ENCODE results near the gene TOR3A.
A peak's percentile ranks its signal among the peaks of the same experiment; 100 is the strongest.

Gene TOR3A

GRCh38 chr1:179077396-179077795, 4.5 kb upstream of the TOR3A start:
- no peak for DNase-seq

- DNase-seq, result no peak
Measured at GRCh38 chr1:179079113-179079761, 2.6 kb upstream of the TOR3A start.

DNA sequence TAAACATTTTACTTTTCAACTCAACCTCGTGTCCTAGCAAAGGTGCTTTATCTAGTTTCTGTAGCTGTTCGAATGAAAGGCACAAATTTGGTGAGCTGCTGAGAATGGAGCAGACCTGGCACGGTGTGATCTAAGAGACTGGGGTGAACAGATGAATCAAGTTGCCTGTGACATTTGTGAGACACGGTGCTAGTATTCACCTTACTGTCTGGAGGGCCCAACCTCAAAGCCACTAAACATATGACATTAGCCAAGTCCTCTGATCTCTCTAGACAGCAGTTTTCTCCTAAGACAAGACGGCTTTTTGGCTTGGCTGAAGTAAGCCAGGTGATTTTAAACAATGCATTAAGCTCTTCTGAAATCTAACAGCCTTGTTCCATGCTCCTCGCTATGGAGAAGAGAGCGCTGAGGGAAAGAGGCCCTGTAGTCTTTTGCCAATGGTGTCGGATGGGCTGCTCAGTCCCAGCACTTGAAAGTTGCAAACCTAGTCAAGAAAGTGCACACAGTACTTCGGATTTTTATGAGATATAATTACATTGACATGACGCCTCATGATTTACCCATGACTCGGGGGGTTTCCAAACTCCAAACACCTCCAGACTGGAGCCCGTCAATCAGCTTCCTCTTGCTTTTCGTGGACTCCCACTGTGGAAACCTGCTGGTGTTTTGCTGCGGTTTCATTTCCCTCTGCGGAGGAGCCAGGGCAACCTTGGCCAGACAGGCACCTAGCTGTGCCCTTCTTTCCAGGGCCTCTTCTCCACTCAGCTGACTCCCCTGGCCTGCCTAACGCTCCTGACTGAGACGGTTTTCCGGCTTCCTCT, 794 bp upstream of the TOR3A start:
- DNase-seq, result no peak

DNA sequence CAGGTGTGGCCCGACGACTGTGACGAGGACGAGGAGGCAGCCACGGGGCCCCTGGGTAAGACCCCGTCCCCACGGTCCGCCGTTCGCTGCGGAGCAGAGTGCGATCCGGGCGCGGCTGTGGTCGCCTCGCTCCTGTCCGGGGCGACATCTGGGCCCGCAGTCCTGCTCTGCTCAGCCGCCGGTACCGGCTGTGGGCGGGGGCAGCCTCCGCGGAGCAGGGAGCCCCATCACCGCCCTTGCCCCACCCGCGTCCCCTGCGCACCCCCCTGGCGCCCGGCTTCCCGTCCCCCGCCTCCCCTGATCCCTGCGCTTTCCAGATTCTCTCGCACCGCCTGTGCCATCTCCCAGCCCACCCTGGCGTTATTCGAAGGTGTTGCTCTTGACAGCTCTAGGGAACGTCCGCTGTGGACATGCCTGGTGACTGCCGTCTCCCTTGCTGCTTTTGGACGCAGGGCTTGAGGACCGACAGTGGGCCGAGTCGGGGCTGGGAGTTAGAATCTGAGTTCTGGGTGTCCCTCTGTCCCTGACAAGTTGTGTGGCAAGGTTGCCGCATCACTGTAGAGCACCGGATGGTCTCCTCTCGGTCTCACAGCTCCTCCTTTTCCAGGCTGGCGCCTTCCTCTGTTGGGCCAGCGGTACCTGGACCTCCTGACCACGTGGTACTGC, 596 bp downstream of the TOR3A start:
- peak; percentile 70 for DNase-seq

DNA sequence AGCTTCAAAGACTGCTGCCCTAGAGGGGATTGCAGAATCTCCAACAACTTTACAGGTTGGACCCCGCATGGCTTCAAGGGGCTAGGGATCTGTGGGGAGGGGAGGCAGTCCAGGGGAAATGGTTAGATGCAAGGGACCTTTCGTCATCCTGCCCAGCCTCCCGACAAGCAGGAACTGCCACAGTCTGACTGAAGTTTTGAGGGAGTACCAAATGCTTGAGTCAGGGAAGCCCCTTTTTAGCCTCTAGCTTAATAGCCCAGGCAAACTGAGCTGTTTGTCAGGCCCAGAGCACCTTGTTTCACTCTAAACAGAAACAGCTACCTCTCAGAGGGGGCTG, 1.1 kb downstream of the TOR3A start:
- DNase-seq, result peak; percentile 65

DNA sequence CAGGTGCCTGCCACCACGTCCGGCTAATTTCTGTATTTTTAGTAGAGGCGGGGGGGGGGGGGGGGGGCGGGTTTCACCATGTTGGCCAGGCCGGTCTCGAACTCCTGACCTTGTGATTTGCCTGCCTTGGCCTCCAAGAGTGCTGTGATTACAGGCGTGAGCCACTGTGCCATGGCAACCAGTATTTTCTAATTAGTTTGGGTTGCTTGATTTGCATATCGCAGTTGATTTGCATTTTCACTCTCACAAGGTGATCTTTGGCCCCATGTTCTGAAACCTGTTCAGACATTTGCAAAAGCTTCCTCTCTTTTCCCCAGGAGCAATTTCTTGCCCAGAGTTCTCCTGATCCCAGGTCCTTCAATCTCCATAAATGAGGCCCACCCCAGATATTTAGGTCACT, 1.7 kb downstream of the TOR3A start:
- DNase-seq, result no peak

DNA sequence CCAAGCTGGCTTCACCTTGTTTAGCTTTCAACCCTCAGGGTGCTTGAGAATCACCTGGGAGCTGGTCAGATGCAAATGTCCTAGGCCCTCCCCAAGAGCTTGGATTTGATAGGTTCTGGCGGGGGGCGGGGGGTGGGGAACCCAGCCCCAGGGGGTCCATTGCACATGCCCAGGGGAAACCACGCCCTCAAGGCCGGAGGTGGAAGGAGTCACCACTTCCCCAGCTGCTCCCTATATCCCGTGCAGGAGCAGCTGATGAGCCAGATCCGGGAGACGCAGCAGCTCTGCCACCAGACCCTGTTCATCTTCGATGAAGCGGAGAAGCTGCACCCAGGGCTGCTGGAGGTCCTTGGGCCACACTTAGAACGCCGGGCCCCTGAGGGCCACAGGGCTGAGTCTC, 5.8 kb downstream of the TOR3A start:
- peak; percentile 36 for DNase-seq

GRCh38 chr1:179089827-179090482, 8.1 kb downstream of the TOR3A start:
- no peak for DNase-seq

- no peak for DNase-seq
Measured at GRCh38 chr1:179090522-179090921, 8.7 kb downstream of the TOR3A start.

DNA sequence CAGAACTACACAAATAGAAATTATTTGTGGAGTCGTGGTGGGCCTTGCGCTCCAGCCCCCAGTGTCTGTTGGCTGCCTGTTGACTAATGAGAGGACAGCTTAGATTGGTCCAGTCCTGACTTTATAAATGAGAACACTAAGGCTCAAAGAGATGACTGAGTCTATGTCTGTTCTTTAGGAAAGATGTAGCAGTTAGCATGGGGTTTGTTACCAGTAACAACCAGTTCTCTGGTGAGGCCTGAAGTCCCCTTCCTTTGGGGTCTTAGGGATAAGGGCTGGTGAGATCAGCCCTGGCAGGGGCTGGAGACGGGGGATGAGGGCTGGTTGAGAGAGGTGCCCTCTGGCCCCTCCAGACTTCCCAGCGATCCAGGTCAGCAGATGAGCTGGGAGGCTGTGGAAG, 9.1 kb downstream of the TOR3A start:
- DNase-seq, result no peak

- DNase-seq, result no peak
Measured at GRCh38 chr1:179091691-179092165, 9.9 kb downstream of the TOR3A start.

- DNase-seq, result no peak
Measured at GRCh38 chr1:179092896-179093461, 11.1 kb downstream of the TOR3A start.

DNA sequence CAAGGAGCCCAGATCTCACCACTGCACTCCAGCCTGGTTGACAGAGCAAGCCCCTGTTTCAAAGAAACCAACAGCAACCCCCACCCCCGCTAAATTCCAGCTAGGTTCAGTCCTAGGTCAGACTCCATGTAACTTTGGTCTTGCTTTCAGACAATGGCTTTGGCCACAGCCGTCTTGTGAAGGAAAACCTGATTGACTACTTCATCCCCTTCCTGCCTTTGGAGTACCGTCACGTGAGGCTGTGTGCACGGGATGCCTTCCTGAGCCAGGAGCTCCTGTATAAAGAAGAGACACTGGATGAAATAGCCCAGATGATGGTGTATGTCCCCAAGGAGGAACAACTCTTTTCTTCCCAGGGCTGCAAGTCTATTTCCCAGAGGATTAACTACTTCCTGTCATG, 12.9 kb downstream of the TOR3A start:
- no peak for DNase-seq

- DNase-seq, result no peak
Measured at GRCh38 chr1:179095377-179095776, 13.5 kb downstream of the TOR3A start.

- no peak for DNase-seq
Measured at GRCh38 chr1:179095924-179096323, 14.1 kb downstream of the TOR3A start.

DNA sequence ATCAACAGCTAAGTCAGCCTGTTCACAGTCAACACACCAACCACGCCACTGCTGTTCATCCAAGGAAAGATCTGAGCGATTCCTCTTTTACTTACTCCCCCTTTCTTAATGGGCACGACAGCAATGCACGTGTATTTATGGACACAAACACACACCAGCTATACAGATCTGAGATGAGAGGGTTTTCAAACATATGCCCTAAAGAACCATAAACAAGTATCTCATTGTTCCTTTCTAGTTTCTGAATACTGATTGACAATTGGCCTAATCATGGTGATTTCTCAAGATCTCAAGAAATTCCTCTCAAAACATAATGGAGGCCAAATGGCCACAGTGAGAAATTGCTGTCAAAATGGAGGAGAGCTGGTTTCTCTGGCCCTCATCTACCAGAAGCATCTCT, 18.0 kb downstream of the TOR3A start:
- peak; percentile 25 for DNase-seq

GRCh38 chr1:179101566-179101965, 19.7 kb downstream of the TOR3A start:
- DNase-seq, result no peak

DNA sequence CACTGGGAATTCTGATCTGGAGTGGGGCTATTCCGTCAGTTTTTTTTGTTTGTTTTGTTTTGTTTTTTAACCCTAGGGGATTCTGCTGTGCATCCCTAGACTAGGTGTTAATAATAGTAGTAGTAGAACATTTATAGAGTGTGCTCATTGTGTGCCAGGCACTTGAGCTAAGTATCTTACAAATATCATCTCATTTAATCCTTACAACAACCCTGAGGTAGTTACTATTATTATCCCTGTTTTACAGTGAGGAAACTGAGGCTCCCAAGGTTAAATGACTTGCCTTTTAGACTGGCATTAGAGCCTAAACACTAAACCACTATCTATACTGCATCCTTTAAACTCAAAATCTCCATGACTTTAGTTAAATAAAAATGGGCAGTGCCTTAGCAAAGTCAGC, 22.1 kb downstream of the TOR3A start:
- DNase-seq, result no peak

GRCh38 chr1:179104611-179105250, 22.9 kb downstream of the TOR3A start:
- DNase-seq, result no peak

DNA sequence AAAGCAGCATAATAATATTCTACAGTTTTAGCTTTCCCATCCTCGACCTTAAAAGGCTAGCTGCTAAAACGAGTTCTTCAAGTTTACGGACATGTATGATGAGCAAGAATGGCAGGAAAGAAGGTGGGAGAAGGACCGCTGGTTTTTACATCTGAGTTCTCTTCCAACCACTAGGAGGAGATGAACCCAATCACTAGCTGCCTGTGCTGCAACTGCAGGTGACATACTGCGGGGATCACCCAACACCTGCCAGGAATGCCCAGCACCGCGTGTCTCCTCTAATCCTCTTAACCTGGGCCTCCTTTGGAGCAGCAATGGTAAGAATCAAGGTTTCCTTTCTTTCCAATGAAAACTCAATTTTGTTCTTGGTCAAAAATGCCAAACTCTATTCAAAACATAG, 23.5 kb downstream of the TOR3A start:
- no peak for DNase-seq

GRCh38 chr1:179107706-179108629, 26.1 kb downstream of the TOR3A start:
- DNase-seq, result no peak

DNA sequence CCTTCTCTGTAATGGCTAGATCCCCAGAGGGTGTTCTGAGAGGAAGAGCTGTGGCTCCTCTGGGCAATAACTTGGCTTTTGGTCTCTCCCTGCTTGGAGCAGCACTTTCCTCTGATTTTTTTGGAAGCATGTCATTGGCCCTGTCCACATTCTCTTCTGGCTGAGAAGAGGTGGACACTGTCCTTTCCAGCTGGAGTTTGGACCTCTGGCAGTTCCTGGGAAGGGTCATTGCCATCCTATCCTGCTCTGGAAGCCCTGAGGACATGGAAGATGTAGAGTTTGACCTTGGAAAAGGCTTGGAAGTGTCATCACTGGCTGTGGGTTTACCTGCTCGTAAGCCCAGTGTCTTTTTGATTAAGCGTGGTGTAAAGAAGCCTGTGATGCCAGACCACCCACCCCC, 26.8 kb downstream of the TOR3A start:
- DNase-seq, result no peak
